CD14-positive monocyte (primary cell): ENCODE data around the gene GNAL. TPM values are rescaled to one million over a fixed set of nuclear protein-coding genes. Genes with fewer than 3 reads are reported as not detected.

Experiments
- DNase-seq, 3 donors: peaks; one replicate each; pipeline ENCODE4 v3.0.0-alpha.2; 2011 to 2022
- H2AFZ ChIP-seq: 2 replicates; pipeline ENCODE4 v1.6.0; 2012; ENCODE audit warnings: mild to moderate bottlenecking, low read depth, low read length, inconsistent platforms; ENCODE audit not compliant: insufficient read depth, poor library complexity, severe bottlenecking
- H3K27ac ChIP-seq, 2 donors: 1 replicate in 1 of 2; 2 replicates in 1 of 2; pipeline ENCODE4 v1.5.1; 2012 to 2013; ENCODE audit warnings: low read length in 2 of 2, control low read depth in 1 of 2, inconsistent platforms in 1 of 2, low read depth in 1 of 2, mild to moderate bottlenecking in 1 of 2
- H3K27me3 ChIP-seq, 2 donors: one replicate each; pipeline versions ENCODE4 v1.6.0 to v1.6.1; 2011 to 2013; ENCODE audit warnings: low read length in 2 of 2; ENCODE audit not compliant: control insufficient read depth in 2 of 2, insufficient read depth in 2 of 2
- H3K36me3 ChIP-seq, 2 donors: replicated peaks in 1 of 2; 1 replicate in 1 of 2; 2 replicates in 1 of 2; pipeline versions ENCODE4 v1.5.1 to v1.6.1; 2012 to 2013; ENCODE audit warnings: low read length in 2 of 2, control low read depth in 1 of 2, inconsistent platforms in 1 of 2, mild to moderate bottlenecking in 1 of 2; ENCODE audit not compliant: insufficient read depth in 2 of 2, control insufficient read depth in 1 of 2
- H3K4me1 ChIP-seq, 2 donors: 1 replicate in 1 of 2; 2 replicates in 1 of 2; pipeline versions ENCODE4 v1.5.1 to v1.6.1; 2012 to 2013; ENCODE audit warnings: low read length in 2 of 2, control low read depth in 1 of 2, inconsistent platforms in 1 of 2, mild to moderate bottlenecking in 1 of 2, moderate library complexity in 1 of 2; ENCODE audit not compliant: insufficient read depth in 2 of 2, control insufficient read depth in 1 of 2
- H3K4me2 ChIP-seq: replicated peaks from 2 replicates; pipeline ENCODE3; 2012; ENCODE audit warnings: low read length, moderate library complexity, mild to moderate bottlenecking; ENCODE audit not compliant: poor library complexity, severe bottlenecking; ENCODE audit errors: extremely low read depth
- H3K4me3 ChIP-seq, 3 experiments: fragments of 200-600 bp in 1 of 3; sonication (generic) in 1 of 3; replicated peaks in 1 of 3; 1 replicate in 2 of 3; 2 replicates in 1 of 3; pipeline ENCODE4 v1.5.1; 2011 to 2013; ENCODE audit warnings: low read length in 3 of 3, mild to moderate bottlenecking in 3 of 3, control low read depth in 2 of 3, low read depth in 2 of 3, inconsistent platforms in 1 of 3, moderate library complexity in 1 of 3
- H3K79me2 ChIP-seq: 2 replicates; pipeline ENCODE4 v1.6.0; 2012; ENCODE audit warnings: mild to moderate bottlenecking, control low read depth, inconsistent platforms, low read length, moderate library complexity; ENCODE audit not compliant: insufficient read depth
- H3K9ac ChIP-seq: 2 replicates; pipeline ENCODE4 v1.6.0; 2017; ENCODE audit warnings: low read length, mild to moderate bottlenecking; ENCODE audit not compliant: insufficient read depth, poor library complexity, severe bottlenecking
- H3K9me3 ChIP-seq, 2 donors: replicated peaks in 1 of 2; 1 replicate in 1 of 2; 2 replicates in 1 of 2; pipeline versions ENCODE4 v1.5.1 to v1.6.1; 2012 to 2013; ENCODE audit warnings: low read length in 2 of 2, control low read depth in 1 of 2; ENCODE audit not compliant: control insufficient read depth in 1 of 2, insufficient read depth in 1 of 2
- H4K20me1 ChIP-seq: 2 replicates; pipeline ENCODE4 v1.6.0; 2012; ENCODE audit warnings: mild to moderate bottlenecking, low read length, control low read depth, moderate library complexity; ENCODE audit not compliant: insufficient read depth
- H3K27ac Mint-ChIP-seq, 7 donors: one replicate each; pipeline ENCODE4 v1.8.0; 2020; ENCODE audit warnings: mild to moderate bottlenecking in 7 of 7, mixed read lengths in 7 of 7, moderate library complexity in 6 of 7, inconsistent platforms in 2 of 7
- H3K27me3 Mint-ChIP-seq, 3 donors: one replicate each; pipeline ENCODE4 v1.8.0; 2021 to 2022; ENCODE audit warnings: low read depth in 3 of 3, mild to moderate bottlenecking in 3 of 3, mixed read lengths in 3 of 3, moderate library complexity in 3 of 3, inconsistent platforms in 1 of 3
- H3K36me3 Mint-ChIP-seq, 2 donors: one replicate each; pipeline ENCODE4 v1.8.0; 2020; ENCODE audit warnings: mixed read lengths in 2 of 2, inconsistent platforms in 1 of 2, mild to moderate bottlenecking in 1 of 2
- H3K4me1 Mint-ChIP-seq: one replicate; pipeline ENCODE4 v1.8.0; 2020; ENCODE audit warnings: mild to moderate bottlenecking, mixed read lengths
- H3K4me3 Mint-ChIP-seq, 2 donors: one replicate each; pipeline ENCODE4 v1.8.0; 2020; ENCODE audit warnings: mild to moderate bottlenecking in 2 of 2, mixed read lengths in 2 of 2, moderate library complexity in 1 of 2
- H3K9me3 Mint-ChIP-seq, 7 donors: one replicate each; pipeline ENCODE4 v1.8.0; 2020 to 2022; ENCODE audit warnings: mixed read lengths in 7 of 7, mild to moderate bottlenecking in 6 of 7, moderate library complexity in 6 of 7, inconsistent platforms in 2 of 7
- CTCF ChIP-seq: fragments of 200-600 bp; IDR thresholded peaks from one replicate; pipeline ENCODE4 v1.8.0; 2022; ENCODE audit warnings: antibody characterized with exemption, mild to moderate bottlenecking
- WGBS: methylation state at CpG from one replicate; pipeline ENCODE4 v1.1.5; 2013; ENCODE audit warnings: missing lambda C conversion rate; ENCODE audit not compliant: insufficient coverage; 5-methylcytosine and 5-hydroxymethylcytosine counted together
- intact Hi-C, 2 donors: fragments of 100-400 bp; cut with micrococcal nuclease; formaldehyde crosslinking; loops; one replicate each; pipeline versions ENCODE4 v1.15.0 to v1.15.1; 2023
- polyA plus RNA-seq, 3 donors: library from polyadenylated mRNA; depleted of rRNA in 1 of 3; unstranded in 2 of 3; stranded (reverse) in 1 of 3; fragments of 300-500 nt in 2 of 3; fragments of >200 nt in 1 of 3; fragmentation: Illumina TruSeq in 2 of 3; gene quantifications; 1 replicate in 2 of 3; 2 replicates in 1 of 3; pipeline ENCODE4 v1.2.3, GENCODE V29; 2012 to 2021

The GNAL gene
- polyA plus RNA-seq, 3 donors, result 0.01 to 0.03 TPM; not detected in 1

GRCh38 chr18:11726556-11726955 lies 37.5 kb downstream of the GNAL start:
- H3K9me3 Mint-ChIP-seq, result peaks cover 0 to 1% (median 0%) of the 10 kb centered on the region in 7 donors
- peaks cover 5 to 25% (median 15%) of the 10 kb centered on the region in 3 donors for H3K27me3 Mint-ChIP-seq

GRCh38 chr18:11728249-11728648 lies 39.2 kb downstream of the GNAL start:
- Mint-ChIP-seq H3K9me3 (peaks cover 0 to 1% (median 0%) of the 10 kb centered on the region in 7 donors), H3K4me1 (peaks cover 4% of the 10 kb centered on the region), H3K27me3 (peaks cover 8 to 30% (median 20%) of the 10 kb centered on the region in 3 donors), H3K36me3 (no peaks in the 10 kb centered on the region), H3K4me3 (no peak overlapping the region), H3K27ac (peak overlapping the region in 1 of 7 donors; percentile 54)
- Histone ChIP-seq H3K4me3 (no peak overlapping the region), H3K27ac (no peak overlapping the region), H3K4me1 (peaks cover 3% of the 10 kb centered on the region in 2 donors), H3K9me3 (no peaks in the 10 kb centered on the region), H3K79me2 (no peaks in the 10 kb centered on the region), H3K36me3 (no peaks in the 10 kb centered on the region), H3K9ac (no peak overlapping the region), H3K4me2 (no peak overlapping the region), H2AFZ (no peak overlapping the region), H3K27me3 (peaks cover 2 to 4% of the 10 kb centered on the region in 2 donors), H4K20me1 (no peaks in the 10 kb centered on the region)
- no peak for TF ChIP-seq CTCF
- no CpG with 5 or more reads among the region's 1 CpG for WGBS
- no peak for DNase-seq
- intact Hi-C loops, result no loop called here

More at GRCh38 chr18:11726556-11726955, 37.5 kb downstream of the GNAL start:
- H3K4me2 ChIP-seq, result no peak overlapping the region
- intact Hi-C loops, result no loop called here
- no peaks in the 10 kb centered on the region for H3K4me1 ChIP-seq
- no peaks in the 10 kb centered on the region for H3K4me1 Mint-ChIP-seq
- H3K9me3 ChIP-seq, result no peaks in the 10 kb centered on the region
- no peaks in the 10 kb centered on the region for H3K79me2 ChIP-seq
- H3K36me3 ChIP-seq, result no peaks in the 10 kb centered on the region
- no peaks in the 10 kb centered on the region for H4K20me1 ChIP-seq
- H3K27ac Mint-ChIP-seq, result no peak overlapping the region
- no peaks in the 10 kb centered on the region for H3K27me3 ChIP-seq
- no peak overlapping the region for H3K4me3 Mint-ChIP-seq
- no peak for DNase-seq
- no peak overlapping the region for H3K27ac ChIP-seq
- no peak overlapping the region for H3K4me3 ChIP-seq
- H2AFZ ChIP-seq, result no peak overlapping the region
- no CpG with 5 or more reads among the region's 2 CpGs for WGBS
- no peak overlapping the region for H3K9ac ChIP-seq
- TF ChIP-seq CTCF, result no peak
- H3K36me3 Mint-ChIP-seq, result no peaks in the 10 kb centered on the region
